Neuronal stem cell (in vitro differentiated cells): ENCODE data around the gene OR5AU1.
"Not testable (repeated sequence)": the region's sequence is repeated elsewhere in the genome, so short reads cannot be mapped to it uniquely, and the experiment has no call there.

Experiments
- DNase-seq: peaks from one replicate; pipeline ENCODE4 v3.0.0-alpha.2; 2013; ENCODE audit warnings: low spot score
- H2AFZ ChIP-seq: one replicate; pipeline ENCODE4 v1.6.1; 2013; ENCODE audit warnings: mild to moderate bottlenecking, low read length, inconsistent platforms
- H2AK5ac ChIP-seq: 2 replicates; pipeline ENCODE4 v1.6.1; 2013; ENCODE audit warnings: low read depth, mild to moderate bottlenecking, inconsistent platforms, low read length, moderate library complexity, mixed read lengths
- H2BK120ac ChIP-seq: 2 replicates; pipeline ENCODE4 v1.6.1; 2013; ENCODE audit warnings: low read depth, mild to moderate bottlenecking, inconsistent platforms, low read length, moderate library complexity, mixed read lengths
- H2BK12ac ChIP-seq: one replicate; pipeline ENCODE4 v1.6.1; 2013; ENCODE audit warnings: low read length, inconsistent platforms
- H2BK15ac ChIP-seq: 2 replicates; pipeline ENCODE4 v1.6.1; 2013; ENCODE audit warnings: mild to moderate bottlenecking, low read length, inconsistent platforms, mixed read lengths
- H2BK5ac ChIP-seq: one replicate; pipeline ENCODE4 v1.6.1; 2013; ENCODE audit warnings: inconsistent platforms, mild to moderate bottlenecking, low read length, moderate library complexity
- H3K14ac ChIP-seq: one replicate; pipeline ENCODE4 v1.6.1; 2013; ENCODE audit warnings: low read length, inconsistent platforms
- H3K18ac ChIP-seq: 2 replicates; pipeline ENCODE4 v1.6.1; 2013; ENCODE audit warnings: low read length, inconsistent platforms
- H3K23ac ChIP-seq: 2 replicates; pipeline ENCODE4 v1.6.1; 2013; ENCODE audit warnings: low read depth, mild to moderate bottlenecking, mixed read lengths, low read length, inconsistent platforms; ENCODE audit not compliant: poor library complexity
- H3K27ac ChIP-seq: replicated peaks from 3 replicates; pipeline ENCODE4 v1.5.1; 2013; ENCODE audit warnings: low read length, inconsistent platforms
- H3K27me3 ChIP-seq, 3 experiments: 2 replicates each; pipeline ENCODE4 v1.6.1; 2013; ENCODE audit warnings: low read length in 3 of 3, mild to moderate bottlenecking in 2 of 3, inconsistent platforms in 1 of 3, low read depth in 1 of 3, mixed read lengths in 1 of 3, moderate library complexity in 1 of 3; ENCODE audit not compliant: control insufficient read depth in 3 of 3, insufficient read depth in 3 of 3
- H3K36me3 ChIP-seq, 2 donors: replicated peaks in 1 of 2; 2 replicates each; pipeline ENCODE4 v1.6.1; 2013; ENCODE audit warnings: low read length in 2 of 2; ENCODE audit not compliant: control insufficient read depth in 2 of 2, insufficient read depth in 2 of 2
- H3K4ac ChIP-seq: 2 replicates; pipeline ENCODE4 v1.6.1; 2013; ENCODE audit warnings: inconsistent platforms, mild to moderate bottlenecking, low read length, moderate library complexity
- H3K4me1 ChIP-seq, 2 donors: 1 replicate in 1 of 2; 2 replicates in 1 of 2; pipeline ENCODE4 v1.6.1; 2013; ENCODE audit warnings: low read length in 2 of 2, low read depth in 1 of 2; ENCODE audit not compliant: control insufficient read depth in 2 of 2, insufficient read depth in 1 of 2
- H3K4me2 ChIP-seq: one replicate; pipeline ENCODE4 v1.6.1; 2013; ENCODE audit warnings: mild to moderate bottlenecking, low read length, inconsistent platforms; ENCODE audit not compliant: insufficient read depth, poor library complexity, severe bottlenecking
- H3K4me3 ChIP-seq, 2 donors: 2 replicates each; pipeline ENCODE4 v1.5.1; 2013; ENCODE audit warnings: low read length in 2 of 2, mild to moderate bottlenecking in 2 of 2, inconsistent platforms in 1 of 2, moderate library complexity in 1 of 2
- H3K79me1 ChIP-seq: one replicate; pipeline ENCODE4 v1.6.1; 2013; ENCODE audit warnings: low read depth, mild to moderate bottlenecking, inconsistent platforms, low read length, moderate library complexity
- H3K9ac ChIP-seq: one replicate; pipeline ENCODE4 v1.6.1; 2013; ENCODE audit warnings: mild to moderate bottlenecking, low read depth, low read length, inconsistent platforms; ENCODE audit not compliant: poor library complexity
- H3K9me3 ChIP-seq, 2 donors: replicated peaks in 1 of 2; 2 replicates each; pipeline versions ENCODE3 to v1.6.1; 2013; ENCODE audit warnings: low read length in 2 of 2, mild to moderate bottlenecking in 2 of 2, inconsistent platforms in 1 of 2, low read depth in 1 of 2, mixed read lengths in 1 of 2, moderate library complexity in 1 of 2; ENCODE audit not compliant: control insufficient read depth in 2 of 2, insufficient read depth in 1 of 2
- H4K8ac ChIP-seq: one replicate; pipeline ENCODE4 v1.6.1; 2013; ENCODE audit warnings: low read depth, mild to moderate bottlenecking, inconsistent platforms, low read length, moderate library complexity
- H4K91ac ChIP-seq: one replicate; pipeline ENCODE4 v1.6.1; 2013; ENCODE audit warnings: low read length, low read depth, mild to moderate bottlenecking, inconsistent platforms; ENCODE audit not compliant: poor library complexity
- WGBS, 2 donors: extraction: QIAGEN DNeasy Blood & Tissue Kit; methylation state at CpG; one replicate each; pipeline ENCODE4 v1.1.7; 2013; ENCODE audit warnings: missing lambda C conversion rate in 2 of 2, mixed read lengths in 1 of 2; ENCODE audit not compliant: insufficient read length in 2 of 2, insufficient replicate concordance in 1 of 2; ENCODE audit errors: extremely low coverage in 2 of 2; 5-methylcytosine and 5-hydroxymethylcytosine counted together

OR5AU1 gene

GRCh38 chr14:21169573-21169972, 13.7 kb upstream of the OR5AU1 start:
- Histone ChIP-seq H3K27me3 (peaks cover 0 to 7% (median 0%) of the 10 kb centered on the region in 3 experiments), H2BK12ac (no peak overlapping the region), H2BK5ac (no peak overlapping the region), H3K4me1 (no peaks in the 10 kb centered on the region), H2BK15ac (no peak overlapping the region), H4K8ac (no peak overlapping the region), H3K4ac (no peak overlapping the region), H2AFZ (no peak overlapping the region), H3K23ac (no peak overlapping the region), H3K9me3 (no peaks in the 10 kb centered on the region), H2AK5ac (no peak overlapping the region), H4K91ac (no peak overlapping the region), H3K4me3 (no peak overlapping the region), H3K79me1 (no peaks in the 10 kb centered on the region), H2BK120ac (no peak overlapping the region), H3K27ac (no peak overlapping the region), H3K36me3 (no peaks in the 10 kb centered on the region), H3K4me2 (no peak overlapping the region), H3K14ac (peak overlapping the region; percentile 17), H3K9ac (no peak overlapping the region), H3K18ac (no peak overlapping the region)
- no peak for DNase-seq
- no CpG with 5 or more reads among the region's 4 CpGs for WGBS, 2 donors

- Histone ChIP-seq H3K36me3 (no peaks in the 10 kb centered on the region), H2AK5ac (no peak overlapping the region), H2BK12ac (no peak overlapping the region), H2BK5ac (no peak overlapping the region), H4K91ac (no peak overlapping the region), H3K4me1 (no peaks in the 10 kb centered on the region), H3K4me3 (no peak overlapping the region), H2BK15ac (no peak overlapping the region), H2BK120ac (no peak overlapping the region), H2AFZ (no peak overlapping the region), H3K23ac (no peak overlapping the region), H4K8ac (no peak overlapping the region), H3K9me3 (no peaks in the 10 kb centered on the region), H3K27ac (no peak overlapping the region), H3K27me3 (peaks cover 0 to 7% (median 0%) of the 10 kb centered on the region in 3 experiments), H3K79me1 (no peaks in the 10 kb centered on the region), H3K9ac (no peak overlapping the region), H3K14ac (no peak overlapping the region), H3K4me2 (no peak overlapping the region), H3K18ac (no peak overlapping the region), H3K4ac (no peak overlapping the region)
- no CpG with 5 or more reads among the region's 8 CpGs for WGBS, 2 donors
- DNase-seq, result no peak
Measured at GRCh38 chr14:21168055-21168454, 12.2 kb upstream of the OR5AU1 start.

GRCh38 chr14:21165670-21166069, 9.8 kb upstream of the OR5AU1 start:
- not testable (repeated sequence) for H2BK120ac ChIP-seq, H2BK12ac ChIP-seq, H2AFZ ChIP-seq, H3K18ac ChIP-seq, H2AK5ac ChIP-seq, H3K14ac ChIP-seq, H3K23ac ChIP-seq, H2BK15ac ChIP-seq, H3K36me3 ChIP-seq, H4K8ac ChIP-seq, DNase-seq, H3K27ac ChIP-seq, H3K79me1 ChIP-seq, H3K4me2 ChIP-seq, H4K91ac ChIP-seq, H3K4me1 ChIP-seq, H3K4me3 ChIP-seq, H2BK5ac ChIP-seq, H3K9ac ChIP-seq, H3K4ac ChIP-seq, H3K9me3 ChIP-seq
- peaks cover 0 to 17% (median 0%) of the 10 kb centered on the region in 3 experiments for H3K27me3 ChIP-seq
- WGBS, 2 donors, result no CpG with 5 or more reads among the region's 1 CpG

DNA sequence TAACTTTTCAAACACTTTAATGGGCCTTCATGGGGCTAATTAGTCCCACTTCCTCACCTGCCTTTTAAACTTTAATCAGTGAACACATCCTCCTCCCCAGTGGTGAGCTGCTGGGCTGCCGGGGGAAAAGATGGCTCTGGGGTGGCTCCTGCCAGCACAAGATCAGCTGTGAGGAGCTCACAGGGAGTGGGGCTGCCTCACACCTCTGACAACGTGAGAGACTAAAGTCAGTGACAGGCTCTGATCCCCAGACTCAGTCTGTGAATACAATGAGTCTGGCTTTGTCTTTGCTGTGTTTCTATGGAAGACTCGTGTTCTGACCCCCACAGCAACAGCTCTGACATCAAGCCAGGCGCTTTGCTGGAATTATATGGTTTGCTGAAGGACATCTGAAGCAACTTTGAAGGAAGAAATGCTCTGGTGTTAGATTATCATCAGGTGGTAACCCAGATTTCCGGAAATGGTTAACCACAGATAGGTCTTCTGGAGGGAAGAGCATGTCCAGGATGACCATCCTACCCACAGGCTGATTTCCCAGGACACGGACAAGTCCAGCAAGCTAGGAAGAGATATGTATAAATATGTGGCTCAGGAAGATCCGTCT, 9.2 kb upstream of the OR5AU1 start:
- H3K27ac ChIP-seq, H2BK5ac ChIP-seq, H2AK5ac ChIP-seq, H3K4me1 ChIP-seq, H4K91ac ChIP-seq, H3K79me1 ChIP-seq, H2BK120ac ChIP-seq, DNase-seq, H3K23ac ChIP-seq, H3K9ac ChIP-seq, H2BK12ac ChIP-seq, H3K4me2 ChIP-seq, H2BK15ac ChIP-seq, H3K36me3 ChIP-seq, H4K8ac ChIP-seq, H3K18ac ChIP-seq, H3K4ac ChIP-seq, H3K14ac ChIP-seq, H2AFZ ChIP-seq, H3K9me3 ChIP-seq: not testable (repeated sequence)
- Histone ChIP-seq H3K27me3 (peaks cover 0 to 20% (median 0%) of the 10 kb centered on the region in 3 experiments), H3K4me3 (peak overlapping the region in 1 of 2 donors; percentile 58)
- no CpG with 5 or more reads among the region's 7 CpGs for WGBS, 2 donors
